HL-60 (cell line): ENCODE results near the gene PPP2R2D.

Experiments used
- DNase-seq, 2 experiments: peaks; one replicate each; pipeline ENCODE4 v3.0.0-alpha.2; 2010 to 2020; ENCODE audit warnings: low read depth in 1 of 2, low spot score in 1 of 2
- H3K27ac ChIP-seq: fragments of 250-450 bp; sonication (Bioruptor Pico); replicated peaks from 2 replicates; pipeline ENCODE4 v1.5.1; 2020; ENCODE audit warnings: mild to moderate bottlenecking, moderate library complexity
- H3K27me3 ChIP-seq: fragments of 250-450 bp; sonication (Bioruptor Pico); 2 replicates; pipeline ENCODE4 v1.5.1; 2021; ENCODE audit warnings: mild to moderate bottlenecking, moderate library complexity; ENCODE audit not compliant: insufficient read depth, poor library complexity, severe bottlenecking
- H3K4me3 ChIP-seq: replicated peaks from 2 replicates; pipeline ENCODE4 v1.5.1; 2011; ENCODE audit warnings: mild to moderate bottlenecking, control low read depth, low read length; ENCODE audit not compliant: insufficient read depth
- CTCF ChIP-seq: IDR thresholded peaks from one replicate; pipeline ENCODE4 v1.5.1; 2011; ENCODE audit warnings: low read length, control low read depth, inconsistent platforms; ENCODE audit not compliant: insufficient read depth
- GABPA ChIP-seq: IDR thresholded peaks from 2 replicates; pipeline ENCODE4 v1.6.1; 2012; ENCODE audit warnings: low read depth
- POLR2AphosphoS5 ChIP-seq: IDR thresholded peaks from 2 replicates; pipeline ENCODE4 v1.6.1; 2012; ENCODE audit warnings: low read depth
- SPI1 ChIP-seq: IDR thresholded peaks from 2 replicates; pipeline ENCODE4 v1.6.1; 2012; ENCODE audit warnings: low read depth, mild to moderate bottlenecking, borderline replicate concordance
- TF ChIP-seq, protein P1 (sequence below): IDR thresholded peaks from 2 replicates; pipeline ENCODE4 v1.6.1; 2012; ENCODE audit warnings: low read depth; ENCODE audit not compliant: insufficient replicate concordance

Gene PPP2R2D

DNA sequence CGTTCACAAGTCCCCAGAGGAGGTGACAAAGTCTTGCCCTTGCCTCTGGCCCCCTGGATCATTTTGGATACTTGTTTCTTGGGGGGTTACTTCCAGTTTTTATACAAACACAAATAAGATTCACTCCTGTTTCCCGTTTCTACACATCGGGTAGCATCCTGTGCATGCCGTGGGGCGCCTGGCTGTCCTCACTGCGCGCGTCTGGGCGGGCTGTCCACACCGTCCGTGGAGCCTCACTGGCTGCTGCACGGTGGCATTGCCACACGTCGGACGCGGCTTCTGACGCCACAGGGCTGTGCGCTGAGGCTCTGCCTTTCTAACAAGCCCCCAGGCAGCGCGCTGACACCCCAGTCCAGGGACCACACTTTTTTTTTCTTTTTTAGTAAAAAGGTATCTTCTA is 62.5 kb downstream of the PPP2R2D start:
- Histone ChIP-seq H3K4me3 (no peak overlapping the region), H3K27ac (no peak overlapping the region), H3K27me3 (no peaks in the 10 kb centered on the region)
- DNase-seq: no peak
- TF ChIP-seq CTCF (no peak), SPI1 (no peak), GABPA (no peak), POLR2AphosphoS5 (no peak)
- TF ChIP-seq, protein P1, sequence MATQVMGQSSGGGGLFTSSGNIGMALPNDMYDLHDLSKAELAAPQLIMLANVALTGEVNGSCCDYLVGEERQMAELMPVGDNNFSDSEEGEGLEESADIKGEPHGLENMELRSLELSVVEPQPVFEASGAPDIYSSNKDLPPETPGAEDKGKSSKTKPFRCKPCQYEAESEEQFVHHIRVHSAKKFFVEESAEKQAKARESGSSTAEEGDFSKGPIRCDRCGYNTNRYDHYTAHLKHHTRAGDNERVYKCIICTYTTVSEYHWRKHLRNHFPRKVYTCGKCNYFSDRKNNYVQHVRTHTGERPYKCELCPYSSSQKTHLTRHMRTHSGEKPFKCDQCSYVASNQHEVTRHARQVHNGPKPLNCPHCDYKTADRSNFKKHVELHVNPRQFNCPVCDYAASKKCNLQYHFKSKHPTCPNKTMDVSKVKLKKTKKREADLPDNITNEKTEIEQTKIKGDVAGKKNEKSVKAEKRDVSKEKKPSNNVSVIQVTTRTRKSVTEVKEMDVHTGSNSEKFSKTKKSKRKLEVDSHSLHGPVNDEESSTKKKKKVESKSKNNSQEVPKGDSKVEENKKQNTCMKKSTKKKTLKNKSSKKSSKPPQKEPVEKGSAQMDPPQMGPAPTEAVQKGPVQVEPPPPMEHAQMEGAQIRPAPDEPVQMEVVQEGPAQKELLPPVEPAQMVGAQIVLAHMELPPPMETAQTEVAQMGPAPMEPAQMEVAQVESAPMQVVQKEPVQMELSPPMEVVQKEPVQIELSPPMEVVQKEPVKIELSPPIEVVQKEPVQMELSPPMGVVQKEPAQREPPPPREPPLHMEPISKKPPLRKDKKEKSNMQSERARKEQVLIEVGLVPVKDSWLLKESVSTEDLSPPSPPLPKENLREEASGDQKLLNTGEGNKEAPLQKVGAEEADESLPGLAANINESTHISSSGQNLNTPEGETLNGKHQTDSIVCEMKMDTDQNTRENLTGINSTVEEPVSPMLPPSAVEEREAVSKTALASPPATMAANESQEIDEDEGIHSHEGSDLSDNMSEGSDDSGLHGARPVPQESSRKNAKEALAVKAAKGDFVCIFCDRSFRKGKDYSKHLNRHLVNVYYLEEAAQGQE: no peak

- no peak overlapping the region for H3K27ac ChIP-seq
- TF ChIP-seq SPI1 (no peak), GABPA (no peak), CTCF (no peak), POLR2AphosphoS5 (no peak)
- TF ChIP-seq, protein P1: no peak
- no peak overlapping the region for H3K4me3 ChIP-seq
- DNase-seq: no peak
- no peaks in the 10 kb centered on the region for H3K27me3 ChIP-seq
Observed at GRCh38 chr10:131963811-131964210, 63.0 kb downstream of the PPP2R2D start.

- no peak for DNase-seq
- TF ChIP-seq SPI1: no peak
- TF ChIP-seq, protein P1: no peak
- no peak for TF ChIP-seq CTCF
- no peak for TF ChIP-seq POLR2AphosphoS5
- TF ChIP-seq GABPA: no peak
- Histone ChIP-seq H3K4me3 (no peak overlapping the region), H3K27ac (no peak overlapping the region), H3K27me3 (no peaks in the 10 kb centered on the region)
Observed at GRCh38 chr10:131964298-131964697, 63.5 kb downstream of the PPP2R2D start.
